H1 (cell line): Measurements from ENCODE around the gene CCIN. TPM values are rescaled to one million over a fixed set of nuclear protein-coding genes. Genes with fewer than 3 reads are reported as not detected.

Experiments used
- CTCF ChIA-PET: fragments of 300-600 bp; sonication (Branson Sonifier 250); formaldehyde crosslinking; loops from one replicate; lab custom pipeline; 2021; ENCODE audit not compliant: partially characterized antibody; lab: Charles Lee
- POLR2A ChIA-PET: fragments of 300-600 bp; sonication (Branson Sonifier 250); formaldehyde crosslinking; loops from one replicate; lab custom pipeline; 2021; ENCODE audit warnings: inconsistent platforms; ENCODE audit not compliant: partially characterized antibody; lab: Charles Lee
- DNase-seq, 2 experiments: peaks; one replicate each; pipeline versions ENCODE4 v3.0.0 to v3.0.0-alpha.2; 2010 to 2022; ENCODE audit warnings: low spot score in 2 of 2, low read depth in 1 of 2, mixed read lengths in 1 of 2
- FAIRE-seq: peaks from 2 replicates; lab custom pipeline; 2011; peaks lifted over from hg19 to GRCh38; lab: Jason Lieb, UNC
- H2AFZ ChIP-seq: 2 replicates; pipeline ENCODE4 v1.8.1; 2012; ENCODE audit warnings: low read length, inconsistent platforms
- H2AK5ac ChIP-seq: 2 replicates; pipeline ENCODE4 v1.6.1; 2013; ENCODE audit warnings: low read depth, low read length
- H2BK120ac ChIP-seq: replicated peaks from 2 replicates; pipeline ENCODE3; 2013; ENCODE audit warnings: low read depth, low read length, inconsistent platforms
- H2BK12ac ChIP-seq: 2 replicates; pipeline ENCODE4 v1.6.1; 2013; ENCODE audit warnings: low read depth, low read length
- H2BK15ac ChIP-seq: 2 replicates; pipeline ENCODE4 v1.6.1; 2013; ENCODE audit warnings: low read length
- H2BK20ac ChIP-seq: 2 replicates; pipeline ENCODE4 v1.6.1; 2013; ENCODE audit warnings: low read length
- H2BK5ac ChIP-seq: 2 replicates; pipeline ENCODE4 v1.6.1; 2013; ENCODE audit warnings: low read depth, low read length
- H3K14ac ChIP-seq: 2 replicates; pipeline ENCODE4 v1.6.1; 2013; ENCODE audit warnings: inconsistent platforms; ENCODE audit not compliant: insufficient read length
- H3K18ac ChIP-seq: 2 replicates; pipeline ENCODE4 v1.6.1; 2013; ENCODE audit warnings: low read length; ENCODE audit errors: extremely low read depth
- H3K23ac ChIP-seq: 2 replicates; pipeline ENCODE4 v1.6.1; 2013; ENCODE audit warnings: inconsistent platforms; ENCODE audit not compliant: insufficient read length
- H3K23me2 ChIP-seq: 2 replicates; pipeline ENCODE4 v1.6.1; 2013; ENCODE audit warnings: low read depth, low read length
- H3K27ac ChIP-seq: 2 replicates; pipeline ENCODE4 v1.6.1; 2011; ENCODE audit warnings: low read depth, low read length, inconsistent platforms
- H3K27me3 ChIP-seq, 4 experiments: replicated peaks in 1 of 4; 1 replicate in 1 of 4; 2 replicates in 3 of 4; pipeline versions ENCODE4 v1.6.1 to v1.8.1; 2011 to 2013; ENCODE audit warnings: low read length in 3 of 4, mild to moderate bottlenecking in 3 of 4, inconsistent platforms in 2 of 4, mixed read lengths in 2 of 4, moderate library complexity in 1 of 4; ENCODE audit not compliant: control insufficient read depth in 3 of 4, insufficient read depth in 3 of 4; ENCODE audit errors: extremely low read depth in 1 of 4
- H3K36me3 ChIP-seq, 4 experiments: 2 replicates each; pipeline versions ENCODE4 v1.6.1 to v1.8.1; 2011 to 2013; ENCODE audit warnings: mild to moderate bottlenecking in 4 of 4, low read length in 3 of 4, moderate library complexity in 2 of 4, control low read depth in 1 of 4, inconsistent platforms in 1 of 4; ENCODE audit not compliant: insufficient read depth in 4 of 4, control insufficient read depth in 2 of 4
- H3K4ac ChIP-seq: replicated peaks from 2 replicates; pipeline ENCODE3; 2013; ENCODE audit warnings: low read length, low read depth, mixed read lengths, inconsistent platforms; ENCODE audit not compliant: insufficient read length
- H3K4me1 ChIP-seq, 4 experiments: replicated peaks in 1 of 4; 1 replicate in 1 of 4; 2 replicates in 3 of 4; pipeline versions ENCODE4 v1.6.1 to v1.8.1; 2011 to 2013; ENCODE audit warnings: low read length in 3 of 4, inconsistent platforms in 2 of 4, mixed read lengths in 1 of 4; ENCODE audit not compliant: insufficient read depth in 4 of 4, control insufficient read depth in 3 of 4
- H3K4me2 ChIP-seq, 2 experiments: 2 replicates each; pipeline versions ENCODE4 v1.6.1 to v1.8.1; 2011 to 2013; ENCODE audit warnings: low read depth in 2 of 2, low read length in 2 of 2, control low read depth in 1 of 2, inconsistent platforms in 1 of 2, mild to moderate bottlenecking in 1 of 2; ENCODE audit not compliant: insufficient read depth in 1 of 2
- H3K4me3 ChIP-seq, 4 experiments: fragments of 200-600, 300-600 bp in 1 of 4; sonication (generic), shearing (Covaris generic), sonication (Bioruptor Twin) in 1 of 4; 2 replicates each; pipeline versions ENCODE4 v1.5.1 to v1.8.1; 2011 to 2016; ENCODE audit warnings: low read length in 4 of 4, low read depth in 3 of 4, control low read depth in 2 of 4, inconsistent platforms in 2 of 4, mild to moderate bottlenecking in 2 of 4, mixed read lengths in 1 of 4, moderate library complexity in 1 of 4; ENCODE audit not compliant: insufficient read depth in 2 of 4; ENCODE audit errors: extremely low read depth in 1 of 4
- H3K56ac ChIP-seq: replicated peaks from 2 replicates; pipeline ENCODE3; 2013; ENCODE audit warnings: low read depth, mild to moderate bottlenecking, mixed read lengths, low read length, inconsistent platforms; ENCODE audit not compliant: insufficient read length
- H3K79me1 ChIP-seq: 2 replicates; pipeline ENCODE4 v1.6.1; 2013; ENCODE audit warnings: low read depth, low read length, control low read depth
- H3K79me2 ChIP-seq, 2 experiments: 2 replicates each; pipeline versions ENCODE4 v1.6.1 to v1.8.1; 2012 to 2013; ENCODE audit warnings: low read length in 2 of 2, mild to moderate bottlenecking in 2 of 2, inconsistent platforms in 1 of 2; ENCODE audit not compliant: insufficient read depth in 2 of 2, control insufficient read depth in 1 of 2
- H3K9ac ChIP-seq, 4 experiments: replicated peaks in 1 of 4; 1 replicate in 1 of 4; 2 replicates in 3 of 4; pipeline versions ENCODE4 v1.6.1 to v1.8.1; 2011 to 2013; ENCODE audit warnings: low read depth in 3 of 4, low read length in 3 of 4, control low read depth in 2 of 4, mild to moderate bottlenecking in 2 of 4, moderate library complexity in 2 of 4, inconsistent platforms in 1 of 4; ENCODE audit errors: extremely low read depth in 1 of 4
- H3K9me3 ChIP-seq, 2 experiments: 2 replicates each; pipeline versions ENCODE4 v1.6.1 to v1.8.1; 2012 to 2013; ENCODE audit warnings: mild to moderate bottlenecking in 2 of 2, moderate library complexity in 2 of 2, control low read depth in 1 of 2, inconsistent platforms in 1 of 2, low read depth in 1 of 2, low read length in 1 of 2, mixed read lengths in 1 of 2; ENCODE audit not compliant: insufficient read depth in 2 of 2
- H4K20me1 ChIP-seq, 2 experiments: replicated peaks in 1 of 2; 2 replicates each; pipeline versions ENCODE3 to v1.8.1; 2011 to 2013; ENCODE audit warnings: inconsistent platforms in 2 of 2, low read length in 2 of 2, mild to moderate bottlenecking in 1 of 2; ENCODE audit not compliant: insufficient read depth in 2 of 2, control insufficient read depth in 1 of 2
- H4K5ac ChIP-seq: 2 replicates; pipeline ENCODE4 v1.6.1; 2013; ENCODE audit warnings: low read length, low read depth, mixed read lengths, inconsistent platforms; ENCODE audit not compliant: insufficient read length
- H4K8ac ChIP-seq: 2 replicates; pipeline ENCODE4 v1.8.0; 2013; ENCODE audit warnings: mild to moderate bottlenecking, moderate library complexity, low read length, inconsistent platforms; ENCODE audit not compliant: insufficient read depth; ENCODE audit errors: extremely low read depth
- H4K91ac ChIP-seq: replicated peaks from 2 replicates; pipeline ENCODE3; 2013; ENCODE audit warnings: low read length, mixed read lengths, inconsistent platforms; ENCODE audit not compliant: insufficient read length
- BACH1 ChIP-seq: IDR thresholded peaks from 2 replicates; pipeline ENCODE4 v1.6.1; 2012; ENCODE audit warnings: low read length, improper control_type of control experiment
- CBX5 ChIP-seq: fragments of 300-800, 300-1000 bp; sonication (generic); IDR thresholded peaks from 2 replicates; pipeline ENCODE4 v1.7.1; 2016; ENCODE audit warnings: antibody characterized with exemption, low read length, low read depth
- CHD2 ChIP-seq: IDR thresholded peaks from 2 replicates; pipeline ENCODE4 v1.6.1; 2012; ENCODE audit warnings: low read length, improper control_type of control experiment
- EGR1 ChIP-seq: IDR thresholded peaks from 2 replicates; pipeline ENCODE4 v1.6.1; 2011; ENCODE audit warnings: low read depth, low read length, borderline replicate concordance
- EZH2 ChIP-seq: fragments of 200-600 bp; sonication (generic); IDR thresholded peaks from 2 replicates; pipeline ENCODE4 v1.7.1; 2012; ENCODE audit warnings: low read depth, mild to moderate bottlenecking, moderate library complexity, low read length, inconsistent platforms; ENCODE audit not compliant: severe bottlenecking
- GABPA ChIP-seq: IDR thresholded peaks from 2 replicates; pipeline ENCODE4 v1.6.1; 2011; ENCODE audit warnings: mild to moderate bottlenecking, low read length, moderate library complexity, borderline replicate concordance; ENCODE audit not compliant: insufficient read depth
- GTF2F1 ChIP-seq: IDR thresholded peaks from 2 replicates; pipeline ENCODE4 v1.6.1; 2012; ENCODE audit warnings: low read depth, low read length, improper control_type of control experiment, borderline replicate concordance
- POLR2A ChIP-seq, 2 experiments: IDR thresholded peaks; 1 replicate in 1 of 2; 2 replicates in 1 of 2; pipeline ENCODE4 v1.6.1; 2011; ENCODE audit warnings: low read depth in 2 of 2, low read length in 2 of 2, mild to moderate bottlenecking in 2 of 2; ENCODE audit errors: control extremely low read depth in 1 of 2
- SUZ12 ChIP-seq: fragments of 200-600 bp; sonication (generic); IDR thresholded peaks from 2 replicates; pipeline ENCODE4 v1.6.1; 2012; ENCODE audit warnings: mild to moderate bottlenecking, inconsistent platforms, low read length, moderate library complexity, mixed read lengths
- TCF12 ChIP-seq: IDR thresholded peaks from 2 replicates; pipeline ENCODE4 v1.6.1; 2011; ENCODE audit warnings: low read depth, mild to moderate bottlenecking, low read length
- ZNF274 ChIP-seq: IDR thresholded peaks from 2 replicates; pipeline ENCODE4 v1.7.0; 2012; ENCODE audit warnings: low read length, borderline replicate concordance; ENCODE audit errors: extremely low read depth
- WGBS, 2 experiments: shearing (Covaris generic) in 1 of 2; methylation state at CpG; one replicate each; pipeline versions ENCODE4 v1.1.6 to v1.1.7; 2013 to 2015; ENCODE audit warnings: low lambda C conversion rate in 2 of 2, mixed read lengths in 2 of 2, inconsistent platforms in 1 of 2, low coverage in 1 of 2, missing lambda C conversion rate in 1 of 2; ENCODE audit not compliant: insufficient replicate concordance in 2 of 2, insufficient coverage in 1 of 2, insufficient read length in 1 of 2; ENCODE audit errors: extremely low coverage in 1 of 2, missing lambda C conversion rate in 1 of 2; 5-methylcytosine and 5-hydroxymethylcytosine counted together
- polyA plus RNA-seq, 7 experiments: library from polyadenylated mRNA; depleted of rRNA in 3 of 7; stranded (reverse) in 5 of 7; unstranded in 2 of 7; fragments of >200 nt in 5 of 7; fragments of 200-250 nt in 2 of 7; gene quantifications; 1 replicate in 5 of 7; 2 replicates in 1 of 7; 4 replicates in 1 of 7; pipeline versions ENCODE4 v1.2.1 to v1.2.3, GENCODE V29; 2011 to 2013; ENCODE audit warnings: missing spikeins in 2 of 7, mixed read lengths in 2 of 7
- total RNA-seq: library from RNA; stranded (reverse); fragmentation: NEBNext Ultra II Directional; extraction: Animal tissue kit (Norgen Biotek cat#: 25700); gene quantifications from 2 replicates; pipeline ENCODE4 v1.2.1, GENCODE V29; 2021
- TF ChIP-seq, protein P1 (sequence below): IDR thresholded peaks from 2 replicates; pipeline ENCODE4 v1.6.1; 2012; ENCODE audit warnings: low read length, inconsistent platforms
- TF ChIP-seq, protein P2 (sequence below): IDR thresholded peaks from 2 replicates; pipeline ENCODE4 v1.6.1; 2012; ENCODE audit warnings: inconsistent platforms

Gene CCIN
- total and polyA plus RNA-seq, 2 of the 8 experiments (the other 6 are each of a cell fraction or from before 2014, with no cell fraction given), result 0.19 to 0.21 TPM

DNA sequence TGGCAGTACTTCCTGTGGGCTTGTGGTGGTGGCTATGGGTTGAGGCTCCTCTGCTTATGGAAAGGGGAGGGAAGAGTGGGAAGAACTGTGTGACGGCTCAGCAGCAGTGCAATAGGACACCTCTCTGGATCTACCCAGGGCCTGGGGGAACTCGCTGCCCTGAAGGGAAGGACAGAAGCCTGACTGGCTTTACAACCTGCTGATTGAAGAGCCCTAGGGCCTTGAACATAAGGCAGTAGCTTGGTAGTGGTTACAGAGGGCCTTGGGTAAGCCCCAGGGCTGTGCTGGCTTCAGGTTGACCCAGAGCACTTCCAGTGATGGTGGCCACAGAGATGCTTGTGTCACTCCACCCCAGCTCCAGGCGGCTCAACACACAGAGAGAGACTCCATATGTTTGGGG, 5.5 kb downstream of the CCIN start:
- DNase-seq, result no peak
- Histone ChIP-seq H2AFZ (0 out of 2 replicates have a peak overlapping the region, but pooled peaks have one; percentile 39), H3K79me1 (no peaks in the 10 kb centered on the region), H3K4me3 (no peak overlapping the region), H4K91ac (no peak overlapping the region), H3K4me1 (no peaks in the 10 kb centered on the region), H2BK20ac (no peak overlapping the region), H2BK15ac (no peak overlapping the region), H3K27ac (no peak overlapping the region), H2BK12ac (no peak overlapping the region), H4K20me1 (no peaks in the 10 kb centered on the region), H3K9me3 (no peaks in the 10 kb centered on the region), H2BK5ac (no peak overlapping the region), H3K4me2 (no peak overlapping the region), H3K27me3 (no peaks in the 10 kb centered on the region), H3K9ac (0 out of 7 replicates have a peak overlapping the region, but pooled peaks of 1 of the 4 experiments have one; percentile 20), H2BK120ac (no peak overlapping the region), H3K4ac (no peak overlapping the region), H4K5ac (no peak overlapping the region), H3K14ac (no peak overlapping the region), H4K8ac (peak overlapping the region; percentile 57; the same call in 1 of the 2 replicates), H3K56ac (no peak overlapping the region), H2AK5ac (no peak overlapping the region), H3K23me2 (no peaks in the 10 kb centered on the region), H3K36me3 (no peaks in the 10 kb centered on the region), H3K18ac (no peak overlapping the region), H3K79me2 (no peaks in the 10 kb centered on the region), H3K23ac (no peak overlapping the region)
- FAIRE-seq, result no peak
- ChIA-PET POLR2A (interaction anchor here (1.0 kb wide), 1 partner anchor 73 kb away, joined by 3 read pairs; no protein-coding TSS in a partner anchor), CTCF (interaction anchor here (0.6 to 1.2 kb wide), 2 partner anchors 79 to 83 kb away, joined by 3 read pairs; no protein-coding TSS in a partner anchor)
- WGBS, 2 experiments, result 77% methylated on average over 3 of the region's 3 CpGs; no CpG with 5 or more reads in 1 of the 2 experiments
- TF ChIP-seq BACH1 (no peak), CHD2 (no peak), CBX5 (no peak), SUZ12 (no peak), GTF2F1 (no peak), ZNF274 (no peak), GABPA (no peak), TCF12 (no peak), EGR1 (no peak), POLR2A (IDR thresholded peaks at IDR 0.05; ENCODE audit: control extremely low read depth in 1 of 2, low read depth in 2 of 2, low read length in 2 of 2) (no peak), EZH2 (no peak)
- TF ChIP-seq, protein P1, sequence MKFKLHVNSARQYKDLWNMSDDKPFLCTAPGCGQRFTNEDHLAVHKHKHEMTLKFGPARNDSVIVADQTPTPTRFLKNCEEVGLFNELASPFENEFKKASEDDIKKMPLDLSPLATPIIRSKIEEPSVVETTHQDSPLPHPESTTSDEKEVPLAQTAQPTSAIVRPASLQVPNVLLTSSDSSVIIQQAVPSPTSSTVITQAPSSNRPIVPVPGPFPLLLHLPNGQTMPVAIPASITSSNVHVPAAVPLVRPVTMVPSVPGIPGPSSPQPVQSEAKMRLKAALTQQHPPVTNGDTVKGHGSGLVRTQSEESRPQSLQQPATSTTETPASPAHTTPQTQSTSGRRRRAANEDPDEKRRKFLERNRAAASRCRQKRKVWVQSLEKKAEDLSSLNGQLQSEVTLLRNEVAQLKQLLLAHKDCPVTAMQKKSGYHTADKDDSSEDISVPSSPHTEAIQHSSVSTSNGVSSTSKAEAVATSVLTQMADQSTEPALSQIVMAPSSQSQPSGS, result no peak
- TF ChIP-seq, protein P2, sequence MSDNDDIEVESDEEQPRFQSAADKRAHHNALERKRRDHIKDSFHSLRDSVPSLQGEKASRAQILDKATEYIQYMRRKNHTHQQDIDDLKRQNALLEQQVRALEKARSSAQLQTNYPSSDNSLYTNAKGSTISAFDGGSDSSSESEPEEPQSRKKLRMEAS, result no peak
